BE2C (cell line): ENCODE measurements around the gene KCTD5.
"Not testable (repeated sequence)": the region's sequence is repeated elsewhere in the genome, so short reads cannot be mapped to it uniquely, and the experiment has no call there.

Source experiments
- DNase-seq: peaks from one replicate; pipeline ENCODE4 v3.0.0-alpha.2; 2020
- H3K27me3 ChIP-seq: fragments of 250-450 bp; sonication (Bioruptor Pico); 2 replicates; pipeline ENCODE4 v1.5.1; 2020; ENCODE audit warnings: mild to moderate bottlenecking
- H3K36me3 ChIP-seq: fragments of 250-450 bp; sonication (Bioruptor Pico); 2 replicates; pipeline ENCODE4 v1.5.1; 2020; ENCODE audit warnings: mild to moderate bottlenecking
- H3K4me1 ChIP-seq: fragments of 250-450 bp; sonication (Bioruptor Pico); 2 replicates; pipeline ENCODE4 v1.5.1; 2020
- H3K4me3 ChIP-seq: 2 replicates; pipeline ENCODE4 v1.5.1; 2011; ENCODE audit warnings: low read depth, low read length
- H3K9me3 ChIP-seq: fragments of 250-450 bp; sonication (Bioruptor Pico); 2 replicates; pipeline ENCODE4 v1.5.1; 2020
- CTCF ChIP-seq: IDR thresholded peaks from 2 replicates; pipeline ENCODE4 v1.5.1; 2012; ENCODE audit warnings: mild to moderate bottlenecking, low read depth, low read length

Gene KCTD5

DNA sequence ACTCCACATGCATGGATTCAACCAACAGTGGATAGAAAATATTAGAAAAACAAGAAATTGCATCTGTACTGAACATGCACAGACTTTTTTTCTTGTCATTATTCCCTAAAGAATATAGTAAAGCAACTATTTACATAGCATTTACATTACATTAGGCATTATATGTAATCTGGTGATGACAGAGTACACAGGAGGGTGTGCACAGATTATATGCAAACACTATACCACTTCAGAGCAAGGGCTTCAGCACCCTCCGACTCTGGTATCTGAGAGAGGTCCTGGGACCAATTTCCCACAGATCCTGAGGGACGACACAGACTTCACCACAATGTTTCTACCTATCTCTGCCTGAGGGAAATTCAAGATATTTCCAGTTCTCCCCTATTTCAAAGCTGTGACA, 25.3 kb upstream of the KCTD5 start:
- Histone ChIP-seq H3K36me3 (no peaks in the 10 kb centered on the region), H3K4me3 (no peak overlapping the region), H3K9me3 (no peaks in the 10 kb centered on the region), H3K27me3 (peaks cover 11% of the 10 kb centered on the region), H3K4me1 (no peaks in the 10 kb centered on the region)
- DNase-seq = no peak
- no peak for TF ChIP-seq CTCF

GRCh38 chr16:2657803-2658202, 24.5 kb upstream of the KCTD5 start:
- not testable (repeated sequence) for H3K4me1 ChIP-seq, H3K4me3 ChIP-seq, DNase-seq, H3K36me3 ChIP-seq, H3K9me3 ChIP-seq
- H3K27me3 ChIP-seq = peaks cover 11% of the 10 kb centered on the region

- not testable (repeated sequence) for H3K36me3 ChIP-seq, H3K4me3 ChIP-seq, DNase-seq, H3K4me1 ChIP-seq, H3K9me3 ChIP-seq
- peaks cover 11% of the 10 kb centered on the region for H3K27me3 ChIP-seq
Observed at GRCh38 chr16:2659560-2659959, 22.8 kb upstream of the KCTD5 start.

- not testable (repeated sequence) for H3K9me3 ChIP-seq, DNase-seq, H3K4me3 ChIP-seq, H3K36me3 ChIP-seq
- peaks cover 11% of the 10 kb centered on the region for H3K4me1 ChIP-seq
- H3K27me3 ChIP-seq = peaks cover 11% of the 10 kb centered on the region
Observed at GRCh38 chr16:2660014-2660662, 22.2 kb upstream of the KCTD5 start.

DNA sequence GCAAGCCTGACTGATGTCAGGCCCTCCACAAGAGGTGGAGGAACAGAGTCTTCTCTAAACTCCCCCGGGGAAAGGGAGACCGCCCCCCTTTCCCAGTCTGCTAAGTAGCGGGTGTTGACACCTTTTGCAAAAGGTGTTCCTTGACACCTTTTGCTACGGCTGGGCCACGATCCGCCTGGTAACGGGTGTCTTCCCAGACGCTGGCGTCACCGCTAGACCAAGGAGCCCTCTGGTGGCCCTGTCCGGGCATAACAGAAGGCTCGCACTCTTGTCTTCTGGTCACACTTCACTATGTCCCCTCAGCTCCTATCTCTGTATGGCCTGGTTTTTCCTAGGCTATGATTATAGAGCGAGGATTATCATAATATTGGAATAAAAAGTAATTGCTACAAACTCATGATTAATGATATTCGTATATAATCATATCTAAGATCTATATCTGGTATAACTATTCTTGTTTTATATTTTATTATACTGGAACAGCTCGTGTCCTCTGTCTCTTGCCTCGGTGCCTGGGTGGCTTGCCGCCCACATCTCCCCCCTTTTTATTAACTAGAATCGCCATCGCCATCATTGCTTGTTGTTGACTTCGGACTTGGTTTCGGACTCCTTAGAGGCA, 21.5 kb upstream of the KCTD5 start:
- H3K9me3 ChIP-seq, H3K4me3 ChIP-seq, H3K36me3 ChIP-seq: not testable (repeated sequence)
- peaks cover 11% of the 10 kb centered on the region for H3K4me1 ChIP-seq
- TF ChIP-seq CTCF = peak; percentile 68
- DNase-seq = peak; percentile 60
- peaks cover 11% of the 10 kb centered on the region for H3K27me3 ChIP-seq

DNA sequence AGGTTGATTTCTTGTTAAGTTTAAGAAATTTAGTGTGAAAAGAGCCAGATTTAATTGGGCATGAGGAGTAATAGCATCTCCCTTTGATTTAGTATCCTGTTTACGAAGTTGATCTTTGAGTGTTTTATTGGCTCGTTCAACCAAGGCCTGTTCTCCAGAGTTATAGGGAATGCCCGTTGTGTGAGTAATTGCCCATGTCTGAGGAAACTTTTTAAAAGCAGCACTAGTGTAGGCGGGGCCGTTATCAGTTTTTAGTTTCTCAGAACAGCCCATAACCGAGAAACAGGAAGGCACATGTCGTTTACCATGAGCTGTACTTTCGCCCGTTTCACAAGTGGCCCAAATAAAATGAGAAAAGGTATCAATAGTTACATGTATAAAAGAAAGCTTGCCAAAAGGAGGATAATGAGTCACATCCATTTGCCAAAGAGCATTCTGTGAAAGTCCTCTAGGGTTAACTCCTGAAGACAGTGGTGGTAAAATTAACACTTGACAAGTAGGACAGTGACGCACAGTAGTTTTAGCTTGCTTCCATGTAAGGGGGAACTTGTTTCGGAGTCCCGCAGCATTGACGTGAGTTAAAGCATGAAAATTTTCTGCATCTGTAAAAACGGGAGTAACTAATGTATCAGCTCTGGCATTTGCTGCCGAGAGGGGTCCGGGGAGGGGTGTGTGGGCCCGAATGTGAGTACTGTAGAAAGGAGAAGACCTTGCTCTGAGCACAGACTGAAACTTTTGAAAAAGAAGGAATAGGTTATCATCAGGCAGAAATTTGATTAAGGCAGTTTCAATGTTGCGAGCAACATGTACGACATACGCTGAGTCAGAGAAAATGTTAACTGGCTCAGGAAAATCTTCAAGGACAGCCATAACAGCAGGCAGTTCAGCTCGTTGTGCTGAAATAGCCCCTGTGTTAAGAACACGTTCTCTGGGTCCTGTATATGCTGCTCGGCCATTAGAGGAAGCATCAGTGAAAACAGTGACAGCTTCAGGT, 18.5 kb upstream of the KCTD5 start:
- Histone ChIP-seq H3K4me3 (no peak overlapping the region; the same call in 1 of the 2 replicates), H3K9me3 (no peaks in the 10 kb centered on the region), H3K36me3 (no peaks in the 10 kb centered on the region), H3K27me3 (no peaks in the 10 kb centered on the region), H3K4me1 (peaks cover 11% of the 10 kb centered on the region)
- DNase-seq = no peak
- no peak for TF ChIP-seq CTCF

DNA sequence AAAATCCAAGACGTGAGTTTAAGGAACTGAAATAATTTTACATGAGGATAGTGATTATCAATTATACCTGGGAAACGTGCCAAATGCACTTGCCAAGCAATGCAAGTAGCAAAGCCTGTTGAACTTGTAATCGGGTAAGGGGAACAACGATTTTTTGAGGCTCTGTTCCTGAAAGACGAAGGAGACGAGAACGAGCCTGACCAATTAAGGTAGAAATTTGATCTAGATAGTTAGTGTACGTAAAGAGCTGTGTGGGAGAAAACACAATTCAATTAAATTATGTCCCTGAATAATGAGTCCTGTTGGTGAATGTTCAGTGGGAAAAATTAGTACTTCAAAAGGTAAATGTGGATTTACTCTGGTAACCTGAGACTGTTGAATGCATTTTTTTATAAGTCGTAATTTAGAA, 17.7 kb upstream of the KCTD5 start:
- Histone ChIP-seq H3K9me3 (no peaks in the 10 kb centered on the region), H3K36me3 (peaks cover 5% of the 10 kb centered on the region; the same call in 1 of the 2 replicates), H3K4me3 (no peak overlapping the region; the same call in 1 of the 2 replicates), H3K4me1 (peaks cover 11% of the 10 kb centered on the region), H3K27me3 (no peaks in the 10 kb centered on the region)
- DNase-seq = no peak
- TF ChIP-seq CTCF = no peak

GRCh38 chr16:2666671-2667070, 15.7 kb upstream of the KCTD5 start:
- not testable (repeated sequence) for H3K27me3 ChIP-seq, H3K9me3 ChIP-seq, DNase-seq, H3K36me3 ChIP-seq, H3K4me3 ChIP-seq
- H3K4me1 ChIP-seq = peaks cover 11% of the 10 kb centered on the region

GRCh38 chr16:2669587-2669986, 12.7 kb upstream of the KCTD5 start:
- not testable (repeated sequence) for H3K36me3 ChIP-seq, H3K27me3 ChIP-seq, H3K4me3 ChIP-seq, H3K4me1 ChIP-seq, DNase-seq, H3K9me3 ChIP-seq
